Measurements from ENCODE around the gene UBE2D2. TPM values are rescaled to one million over a fixed set of nuclear protein-coding genes. Genes with fewer than 3 reads are reported as not detected.

UBE2D2 gene
- total RNA-seq, 1 experiment from 2014 or later = 222 TPM

DNA sequence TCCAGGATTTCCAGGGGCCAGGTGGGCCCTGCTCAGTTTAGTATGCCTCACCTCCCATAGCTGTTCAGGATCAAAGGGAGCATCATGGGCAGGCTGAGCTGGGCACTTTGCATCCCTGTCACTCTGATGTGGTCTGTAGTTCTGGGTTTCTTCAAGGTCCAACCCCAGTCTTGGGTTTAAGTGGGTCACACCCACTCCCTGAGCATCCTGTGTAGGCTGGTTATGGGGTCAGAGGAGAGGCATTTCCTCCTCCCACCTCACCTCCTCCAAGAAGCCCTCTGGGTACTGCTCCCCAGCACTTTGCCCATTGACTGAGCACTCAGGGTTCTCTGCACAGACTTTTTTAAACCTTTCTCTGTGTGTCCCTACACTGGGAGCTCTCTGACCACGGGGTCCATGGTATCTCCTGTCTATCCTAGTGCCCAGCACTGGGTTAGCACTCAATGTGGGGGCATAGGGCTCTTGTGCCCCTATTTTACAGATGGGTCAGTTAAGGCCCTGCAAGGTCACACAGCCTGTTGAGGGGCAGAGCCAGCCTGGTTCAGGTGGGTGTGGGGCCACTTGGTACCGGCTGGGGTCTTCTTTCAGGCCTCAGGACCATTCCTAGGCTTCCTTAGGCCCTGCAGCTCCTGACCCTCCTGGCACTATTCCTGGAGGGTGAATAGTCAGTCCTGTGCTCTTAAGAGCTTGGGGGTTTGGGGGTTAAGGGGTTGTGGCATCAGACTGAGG, 106.0 kb downstream of the UBE2D2 start:
- H3K4me1 ChIP-seq (ENCODE audit: control insufficient read depth, insufficient read depth, low read length) = peaks cover 96% of the 10 kb centered on the region
- no peak for DNase-seq (ENCODE audit: low read depth, low spot score)
- ChIA-PET CTCF (interaction anchor here (1.0 to 1.7 kb wide), 2 partner anchors 12 to 32 kb away, joined by 3 to 6 read pairs; no protein-coding TSS in a partner anchor), POLR2A (interaction anchor here (0.5 to 0.8 kb wide), 2 partner anchors 104 to 512 kb away, joined by 3 to 8 read pairs; no protein-coding TSS in a partner anchor)
- in situ Hi-C loops (cut with HindIII; ENCODE audit: low pct_unique_long_range_greater_than_20kb, low sequenced_read_pairs) = no loop called here
- no peaks in the 10 kb centered on the region for H3K9me3 ChIP-seq (ENCODE audit: control insufficient read depth, insufficient read depth, low read depth, low read length)
- intact Hi-C loops (cut with micrococcal nuclease; ENCODE audit: unreplicated experiment) = no loop called here
- H3K27me3 ChIP-seq (ENCODE audit: control insufficient read depth, insufficient read depth, low read length) = no peaks in the 10 kb centered on the region
- H3K36me3 ChIP-seq (ENCODE audit: control insufficient read depth, insufficient read depth, low read length) = no peaks in the 10 kb centered on the region
- H3K4me3 ChIP-seq (ENCODE audit: low read depth in 2 of 2, low read length in 2 of 2) = no peak overlapping the region
- 0 out of 2 replicates have a peak, but pooled peaks have one; percentile 1 for ATAC-seq
- peak overlapping the region; percentile 99 for H3K27ac ChIP-seq (ENCODE audit: low read length)
- BruUV-seq (replicated peaks) = no TSS peak
- TF ChIP-seq POLR2AphosphoS5 (IDR thresholded peaks at IDR 0.05; ENCODE audit: low read depth, low read length) (no peak), CTCF (IDR thresholded peaks at IDR 0.05) (no peak), TCF7L2 (IDR thresholded peaks at IDR 0.05; ENCODE audit: low read depth, low read length) (peak; percentile 78)

DNA sequence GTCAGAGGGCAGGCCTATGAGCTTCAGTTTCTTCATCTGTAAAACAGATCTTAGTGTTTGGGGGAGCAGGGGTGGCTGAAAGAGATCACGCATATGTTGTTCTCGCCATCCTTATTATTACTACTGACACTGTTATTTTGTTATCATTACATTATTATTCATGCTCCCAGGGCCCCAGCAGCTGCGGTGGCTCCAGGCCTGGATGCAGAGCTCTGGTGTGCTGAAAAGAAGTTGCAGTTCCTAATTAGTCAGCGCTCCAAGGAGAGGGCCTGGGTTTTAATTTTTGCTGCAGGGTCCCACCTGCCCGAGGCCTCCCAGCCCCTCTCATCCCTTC, 106.6 kb downstream of the UBE2D2 start:
- Histone ChIP-seq H3K4me1 (ENCODE audit: control insufficient read depth, insufficient read depth, low read length) (peaks cover 96% of the 10 kb centered on the region), H3K9me3 (ENCODE audit: control insufficient read depth, insufficient read depth, low read depth, low read length) (no peaks in the 10 kb centered on the region), H3K27me3 (ENCODE audit: control insufficient read depth, insufficient read depth, low read length) (no peaks in the 10 kb centered on the region), H3K27ac (ENCODE audit: low read length) (peak overlapping the region; percentile 99), H3K36me3 (ENCODE audit: control insufficient read depth, insufficient read depth, low read length) (no peaks in the 10 kb centered on the region), H3K4me3 (ENCODE audit: low read depth in 2 of 2, low read length in 2 of 2) (peak overlapping the region; percentile 28 to 52)
- ATAC-seq = peak; percentile 4; the same call in 1 of the 2 replicates
- no TSS peak for BruUV-seq (replicated peaks)
- POLR2A ChIA-PET = no interaction called here
- CTCF ChIA-PET = interaction anchor here (0.6 to 1.0 kb wide), 2 partner anchors 13 to 16 kb away, joined by 3 read pairs; no protein-coding TSS in a partner anchor
- no peak for DNase-seq (ENCODE audit: low read depth, low spot score)
- TF ChIP-seq CTCF (IDR thresholded peaks at IDR 0.05) (no peak), SIN3A (IDR thresholded peaks at IDR 0.05; ENCODE audit: borderline replicate concordance, insufficient read depth, low read depth, low read length) (no peak), TCF7L2 (IDR thresholded peaks at IDR 0.05; ENCODE audit: low read depth, low read length) (no peak), REST (IDR thresholded peaks at IDR 0.05; ENCODE audit: insufficient read depth in 1 of 2, low read depth in 2 of 2, low read length in 1 of 2) (no peak), POLR2AphosphoS5 (IDR thresholded peaks at IDR 0.05; ENCODE audit: low read depth, low read length) (no peak)
- intact Hi-C loops (cut with micrococcal nuclease; ENCODE audit: unreplicated experiment) (no loop called here), in situ Hi-C loops (cut with HindIII; ENCODE audit: low pct_unique_long_range_greater_than_20kb, low sequenced_read_pairs) (no loop called here)
